ENCODE data around the gene C2orf69.

The C2orf69 gene

GRCh38 chr2:199916980-199917379, 5.9 kb downstream of the C2orf69 start:
- TF ChIP-seq CTCF (conservative IDR thresholded peaks at IDR 0.05; ENCODE audit: low read length): no peak

GRCh38 chr2:199922856-199923255, 11.8 kb downstream of the C2orf69 start:
- H3K4me3 ChIP-seq (ENCODE audit: low read length): no peak overlapping the region
- no peak for DNase-seq (ENCODE audit: low read depth)
- no peak for TF ChIP-seq CTCF (conservative IDR thresholded peaks at IDR 0.05; ENCODE audit: low read length)

More at GRCh38 chr2:199916980-199917379, 5.9 kb downstream of the C2orf69 start:
- DNase-seq (ENCODE audit: low read depth): no peak
- no peak overlapping the region for H3K4me3 ChIP-seq (ENCODE audit: low read length)

GRCh38 chr2:199923924-199924323, 12.8 kb downstream of the C2orf69 start:
- no peak overlapping the region for H3K4me3 ChIP-seq (ENCODE audit: low read length)
- DNase-seq (ENCODE audit: low read depth): no peak
- TF ChIP-seq CTCF (conservative IDR thresholded peaks at IDR 0.05; ENCODE audit: low read length): no peak

GRCh38 chr2:199926806-199927205, 15.7 kb downstream of the C2orf69 start:
- TF ChIP-seq CTCF (conservative IDR thresholded peaks at IDR 0.05; ENCODE audit: low read length): no peak
- H3K4me3 ChIP-seq (ENCODE audit: low read length): no peak overlapping the region
- DNase-seq (ENCODE audit: low read depth): peak; percentile 14

GRCh38 chr2:199928226-199928625, 17.1 kb downstream of the C2orf69 start:
- TF ChIP-seq CTCF (conservative IDR thresholded peaks at IDR 0.05; ENCODE audit: low read length): no peak
- H3K4me3 ChIP-seq (ENCODE audit: low read length): no peak overlapping the region
- no peak for DNase-seq (ENCODE audit: low read depth)

GRCh38 chr2:199928626-199929025, 17.5 kb downstream of the C2orf69 start:
- no peak for TF ChIP-seq CTCF (conservative IDR thresholded peaks at IDR 0.05; ENCODE audit: low read length)
- no peak overlapping the region for H3K4me3 ChIP-seq (ENCODE audit: low read length)
- DNase-seq (ENCODE audit: low read depth): no peak

- no peak for TF ChIP-seq CTCF (conservative IDR thresholded peaks at IDR 0.05; ENCODE audit: low read length)
- DNase-seq (ENCODE audit: low read depth): no peak
- no peak overlapping the region for H3K4me3 ChIP-seq (ENCODE audit: low read length)
Measured at GRCh38 chr2:199929262-199929661, 18.2 kb downstream of the C2orf69 start.

Data from AG10803 (cell line).